ENCODE data around the gene TP53TG5. TPM values are rescaled to one million over a fixed set of nuclear protein-coding genes. Genes with fewer than 3 reads are reported as not detected.

Gene TP53TG5
- polyA plus RNA-seq, 4 donors = 0.19 to 0.84 TPM; not detected in 2

- Histone ChIP-seq H3K27me3 (ENCODE audit: control insufficient read depth in 3 of 3, insufficient read depth in 3 of 3, low read length in 3 of 3) (no peaks in the 10 kb centered on the region), H3K4me3 (ENCODE audit: low read depth in 1 of 3, low read length in 3 of 3) (no peak overlapping the region), H3K27ac (ENCODE audit: low read depth in 1 of 3, low read length in 2 of 3) (peak overlapping the region in 2 of 3 donors; percentile 7 to 55), H3K9me3 (ENCODE audit: control insufficient read depth in 2 of 2, insufficient read depth in 1 of 2, low read depth in 1 of 2, low read length in 1 of 2) (no peaks in the 10 kb centered on the region), H3K4me1 (ENCODE audit: control insufficient read depth in 3 of 3, insufficient read depth in 2 of 3, low read depth in 1 of 3, low read length in 2 of 3) (peaks cover 6 to 46% (median 13%) of the 10 kb centered on the region in 3 donors), H3K36me3 (ENCODE audit: control insufficient read depth in 3 of 3, insufficient read depth in 2 of 3, low read depth in 1 of 3, low read length in 3 of 3) (no peaks in the 10 kb centered on the region)
- DNase-seq (peak in 1 of 2 donors; percentile 68), FAIRE-seq (no peak)
- WGBS, 3 donors = 21 to 46% (median 39%) methylated on average over 9 of the region's 9 CpGs
Measured at GRCh38 chr20:45359406-45360148, 18.5 kb downstream of the TP53TG5 start.

- DNase-seq (no peak), FAIRE-seq (no peak)
- Histone ChIP-seq H3K27ac (ENCODE audit: low read depth in 1 of 3, low read length in 2 of 3) (peak overlapping the region in 1 of 3 donors; percentile 76), H3K9me3 (ENCODE audit: control insufficient read depth in 2 of 2, insufficient read depth in 1 of 2, low read depth in 1 of 2, low read length in 1 of 2) (no peaks in the 10 kb centered on the region), H3K4me1 (ENCODE audit: control insufficient read depth in 3 of 3, insufficient read depth in 2 of 3, low read depth in 1 of 3, low read length in 2 of 3) (peaks cover 6 to 44% (median 13%) of the 10 kb centered on the region in 3 donors), H3K36me3 (ENCODE audit: control insufficient read depth in 3 of 3, insufficient read depth in 2 of 3, low read depth in 1 of 3, low read length in 3 of 3) (no peaks in the 10 kb centered on the region), H3K4me3 (ENCODE audit: low read depth in 1 of 3, low read length in 3 of 3) (no peak overlapping the region), H3K27me3 (ENCODE audit: control insufficient read depth in 3 of 3, insufficient read depth in 3 of 3, low read length in 3 of 3) (no peaks in the 10 kb centered on the region)
- 74 to 76% (median 75%) methylated on average over 7 of the region's 7 CpGs for WGBS, 3 donors
Measured at GRCh38 chr20:45359069-45359405, 19.1 kb downstream of the TP53TG5 start.

- Histone ChIP-seq H3K9me3 (ENCODE audit: control insufficient read depth in 2 of 2, insufficient read depth in 1 of 2, low read depth in 1 of 2, low read length in 1 of 2) (no peaks in the 10 kb centered on the region), H3K4me3 (ENCODE audit: low read depth in 1 of 3, low read length in 3 of 3) (no peak overlapping the region), H3K4me1 (ENCODE audit: control insufficient read depth in 3 of 3, insufficient read depth in 2 of 3, low read depth in 1 of 3, low read length in 2 of 3) (peaks cover 6 to 40% (median 13%) of the 10 kb centered on the region in 3 donors), H3K36me3 (ENCODE audit: control insufficient read depth in 3 of 3, insufficient read depth in 2 of 3, low read depth in 1 of 3, low read length in 3 of 3) (no peaks in the 10 kb centered on the region), H3K27ac (ENCODE audit: low read depth in 1 of 3, low read length in 2 of 3) (peak overlapping the region in 1 of 3 donors; percentile 76), H3K27me3 (ENCODE audit: control insufficient read depth in 3 of 3, insufficient read depth in 3 of 3, low read length in 3 of 3) (no peaks in the 10 kb centered on the region)
- whole genome bisulfite sequencing, 3 donors = 48 to 74% (median 65%) methylated on average over 10 of the region's 10 CpGs
- no peak for DNase-seq
- no peak for FAIRE-seq
Measured at GRCh38 chr20:45358282-45359068, 19.6 kb downstream of the TP53TG5 start.

- Histone ChIP-seq H3K27me3 (ENCODE audit: control insufficient read depth in 3 of 3, insufficient read depth in 3 of 3, low read length in 3 of 3) (no peaks in the 10 kb centered on the region), H3K9me3 (ENCODE audit: control insufficient read depth in 2 of 2, insufficient read depth in 1 of 2, low read depth in 1 of 2, low read length in 1 of 2) (no peaks in the 10 kb centered on the region), H3K4me1 (ENCODE audit: control insufficient read depth in 3 of 3, insufficient read depth in 2 of 3, low read depth in 1 of 3, low read length in 2 of 3) (peaks cover 6 to 28% (median 13%) of the 10 kb centered on the region in 3 donors), H3K36me3 (ENCODE audit: control insufficient read depth in 3 of 3, insufficient read depth in 2 of 3, low read depth in 1 of 3, low read length in 3 of 3) (no peaks in the 10 kb centered on the region), H3K27ac (ENCODE audit: low read depth in 1 of 3, low read length in 2 of 3) (peak overlapping the region in 1 of 3 donors; percentile 51), H3K4me3 (ENCODE audit: low read depth in 1 of 3, low read length in 3 of 3) (no peak overlapping the region)
- WGBS, 3 donors = 39 to 58% (median 53%) methylated on average over 5 of the region's 5 CpGs
- peak in 1 of 2 donors; percentile 57 for DNase-seq
- FAIRE-seq = no peak
Measured at GRCh38 chr20:45355209-45356084, 22.7 kb downstream of the TP53TG5 start.

- 69 to 75% (median 71%) methylated on average over 9 of the region's 9 CpGs for WGBS, 3 donors
- Histone ChIP-seq H3K4me3 (ENCODE audit: low read depth in 1 of 3, low read length in 3 of 3) (no peak overlapping the region), H3K27ac (ENCODE audit: low read depth in 1 of 3, low read length in 2 of 3) (peak overlapping the region in 1 of 3 donors; percentile 51), H3K27me3 (ENCODE audit: control insufficient read depth in 3 of 3, insufficient read depth in 3 of 3, low read length in 3 of 3) (no peaks in the 10 kb centered on the region), H3K9me3 (ENCODE audit: control insufficient read depth in 2 of 2, insufficient read depth in 1 of 2, low read depth in 1 of 2, low read length in 1 of 2) (no peaks in the 10 kb centered on the region), H3K4me1 (ENCODE audit: control insufficient read depth in 3 of 3, insufficient read depth in 2 of 3, low read depth in 1 of 3, low read length in 2 of 3) (peaks cover 6 to 21% (median 7%) of the 10 kb centered on the region in 3 donors), H3K36me3 (ENCODE audit: control insufficient read depth in 3 of 3, insufficient read depth in 2 of 3, low read depth in 1 of 3, low read length in 3 of 3) (no peaks in the 10 kb centered on the region)
- DNase-seq (no peak), FAIRE-seq (no peak)
Measured at GRCh38 chr20:45354423-45355208, 23.5 kb downstream of the TP53TG5 start.

- no peak overlapping the region for H3K27ac ChIP-seq (ENCODE audit: low read depth in 1 of 3, low read length in 2 of 3)
- FAIRE-seq = no peak
- H3K9me3 ChIP-seq (ENCODE audit: control insufficient read depth in 2 of 2, insufficient read depth in 1 of 2, low read depth in 1 of 2, low read length in 1 of 2) = no peaks in the 10 kb centered on the region
Measured at GRCh38 chr20:45353746-45354145, 24.4 kb downstream of the TP53TG5 start.

GRCh38 chr20:45352729-45353128 lies 25.4 kb downstream of the TP53TG5 start:
- no peaks in the 10 kb centered on the region for H3K27me3 ChIP-seq (ENCODE audit: control insufficient read depth in 3 of 3, insufficient read depth in 3 of 3, low read length in 3 of 3)
- H3K36me3 ChIP-seq (ENCODE audit: control insufficient read depth in 3 of 3, insufficient read depth in 2 of 3, low read depth in 1 of 3, low read length in 3 of 3) = no peaks in the 10 kb centered on the region
- WGBS, 3 donors = 84 to 94% (median 94%) methylated on average over 3 of the region's 3 CpGs
- DNase-seq (no peak), FAIRE-seq (no peak)
- H3K9me3 ChIP-seq (ENCODE audit: control insufficient read depth in 2 of 2, insufficient read depth in 1 of 2, low read depth in 1 of 2, low read length in 1 of 2) = no peaks in the 10 kb centered on the region
- peaks cover 4 to 7% (median 5%) of the 10 kb centered on the region in 3 donors for H3K4me1 ChIP-seq (ENCODE audit: control insufficient read depth in 3 of 3, insufficient read depth in 2 of 3, low read depth in 1 of 3, low read length in 2 of 3)
- no peak overlapping the region for H3K27ac ChIP-seq (ENCODE audit: low read depth in 1 of 3, low read length in 2 of 3)
- H3K4me3 ChIP-seq (ENCODE audit: low read depth in 1 of 3, low read length in 3 of 3) = no peak overlapping the region

More at GRCh38 chr20:45353746-45354145, 24.4 kb downstream of the TP53TG5 start:
- no peak overlapping the region for H3K4me3 ChIP-seq (ENCODE audit: low read depth in 1 of 3, low read length in 3 of 3)
- H3K27me3 ChIP-seq (ENCODE audit: control insufficient read depth in 3 of 3, insufficient read depth in 3 of 3, low read length in 3 of 3) = no peaks in the 10 kb centered on the region
- H3K4me1 ChIP-seq (ENCODE audit: control insufficient read depth in 3 of 3, insufficient read depth in 2 of 3, low read depth in 1 of 3, low read length in 2 of 3) = peaks cover 4 to 14% (median 5%) of the 10 kb centered on the region in 3 donors
- WGBS, 3 donors = 82 to 100% (median 88%) methylated on average over 1 of the region's 1 CpG
- no peaks in the 10 kb centered on the region for H3K36me3 ChIP-seq (ENCODE audit: control insufficient read depth in 3 of 3, insufficient read depth in 2 of 3, low read depth in 1 of 3, low read length in 3 of 3)
- DNase-seq = no peak
